ENCODE data around the gene FBLN2. TPM values are rescaled to one million over a fixed set of nuclear protein-coding genes. Genes with fewer than 3 reads are reported as not detected.

FBLN2 gene
- total and polyA plus RNA-seq, 8 donors: 27.5 to 96.6 (median 40.6) TPM

DNA sequence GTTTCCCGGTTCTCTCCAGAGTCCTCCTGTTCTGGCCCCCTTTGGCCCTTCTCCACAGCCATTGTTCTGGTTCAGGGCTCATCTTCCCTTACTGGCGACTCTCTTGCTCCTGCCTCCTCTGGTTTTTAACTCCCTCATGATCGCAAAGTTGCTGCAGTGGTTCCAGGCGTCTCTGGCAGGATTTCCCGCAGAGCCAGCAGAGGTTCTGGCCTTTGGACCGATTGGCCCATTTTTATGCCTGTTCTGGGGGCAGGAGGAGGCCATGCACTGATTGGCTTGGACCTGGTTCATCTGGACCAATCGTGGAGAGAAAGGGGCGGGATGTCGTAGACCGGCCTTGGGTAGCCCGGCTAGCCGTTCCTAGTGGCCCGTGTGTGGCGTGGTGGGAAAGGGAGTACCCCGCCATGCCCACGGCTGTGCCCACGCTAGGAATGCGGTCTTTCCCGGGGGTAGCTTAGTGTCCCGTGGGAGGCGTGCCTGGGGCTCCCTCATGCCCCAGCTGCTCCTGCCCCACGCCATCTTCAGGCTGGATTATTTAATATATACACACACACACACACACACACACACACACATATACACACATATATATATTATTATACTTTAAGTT is 113.4 kb downstream of the FBLN2 start:
- ATAC-seq: no peak
- no peak overlapping the region for H3K27ac ChIP-seq
- H3K4me1 ChIP-seq: no peaks in the 10 kb centered on the region
- peaks cover 0 to 33% of the 10 kb centered on the region in 2 donors for H3K27me3 ChIP-seq
- H3K9me3 ChIP-seq: no peaks in the 10 kb centered on the region
- intact Hi-C loops (cut with DNase I): no loop called here
- no peaks in the 10 kb centered on the region for H3K36me3 ChIP-seq
- no peak for DNase-seq
- no peak overlapping the region for H3K4me3 ChIP-seq
- TF ChIP-seq, protein P1, sequence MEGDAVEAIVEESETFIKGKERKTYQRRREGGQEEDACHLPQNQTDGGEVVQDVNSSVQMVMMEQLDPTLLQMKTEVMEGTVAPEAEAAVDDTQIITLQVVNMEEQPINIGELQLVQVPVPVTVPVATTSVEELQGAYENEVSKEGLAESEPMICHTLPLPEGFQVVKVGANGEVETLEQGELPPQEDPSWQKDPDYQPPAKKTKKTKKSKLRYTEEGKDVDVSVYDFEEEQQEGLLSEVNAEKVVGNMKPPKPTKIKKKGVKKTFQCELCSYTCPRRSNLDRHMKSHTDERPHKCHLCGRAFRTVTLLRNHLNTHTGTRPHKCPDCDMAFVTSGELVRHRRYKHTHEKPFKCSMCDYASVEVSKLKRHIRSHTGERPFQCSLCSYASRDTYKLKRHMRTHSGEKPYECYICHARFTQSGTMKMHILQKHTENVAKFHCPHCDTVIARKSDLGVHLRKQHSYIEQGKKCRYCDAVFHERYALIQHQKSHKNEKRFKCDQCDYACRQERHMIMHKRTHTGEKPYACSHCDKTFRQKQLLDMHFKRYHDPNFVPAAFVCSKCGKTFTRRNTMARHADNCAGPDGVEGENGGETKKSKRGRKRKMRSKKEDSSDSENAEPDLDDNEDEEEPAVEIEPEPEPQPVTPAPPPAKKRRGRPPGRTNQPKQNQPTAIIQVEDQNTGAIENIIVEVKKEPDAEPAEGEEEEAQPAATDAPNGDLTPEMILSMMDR (IDR thresholded peaks at IDR 0.05): no peak

DNA sequence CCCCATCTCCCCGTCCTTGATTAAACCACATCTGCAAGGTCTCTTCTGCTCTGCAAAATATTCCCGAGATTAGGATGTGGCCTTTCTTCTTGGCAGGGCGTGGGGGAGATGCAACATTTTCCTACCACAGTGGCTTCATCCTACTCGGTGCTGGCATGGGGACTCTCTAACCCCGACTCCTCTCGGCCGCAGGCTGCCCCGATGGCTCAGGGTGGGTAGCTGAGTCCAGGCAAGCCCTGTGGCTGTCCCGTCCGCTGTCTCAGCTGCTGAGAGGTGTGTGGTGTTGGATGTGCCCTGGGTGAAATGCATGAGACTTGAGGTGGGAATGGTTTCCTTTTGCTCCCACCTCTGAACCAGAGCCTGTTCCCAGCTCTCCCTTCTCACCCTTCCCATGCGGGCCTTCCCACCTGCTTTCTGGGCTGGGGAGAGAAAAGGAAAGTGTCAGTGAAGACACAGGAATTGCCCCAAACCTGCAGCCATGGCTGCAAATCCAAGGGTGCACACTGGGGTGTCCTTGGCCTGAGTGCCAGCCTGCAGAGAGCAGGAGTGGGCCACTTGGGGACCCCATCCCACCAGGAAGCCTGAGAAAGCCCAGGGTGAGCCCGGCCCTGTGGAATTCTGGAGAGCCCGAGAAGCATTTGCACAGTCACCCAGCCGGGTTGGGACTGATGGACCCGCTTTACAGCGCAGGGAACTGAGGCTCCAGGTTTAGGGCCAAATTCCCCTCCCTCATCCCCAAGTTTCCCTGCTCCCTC is 115.0 kb downstream of the FBLN2 start:
- H3K27me3 ChIP-seq: peaks cover 0 to 33% of the 10 kb centered on the region in 2 donors
- no peaks in the 10 kb centered on the region for H3K36me3 ChIP-seq
- TF ChIP-seq, protein P1 (IDR thresholded peaks at IDR 0.05): no peak
- H3K9me3 ChIP-seq: no peaks in the 10 kb centered on the region
- H3K4me1 ChIP-seq: no peaks in the 10 kb centered on the region
- H3K27ac ChIP-seq: no peak overlapping the region
- no peak for DNase-seq
- H3K4me3 ChIP-seq: no peak overlapping the region
- ATAC-seq: no peak
- intact Hi-C loops (cut with DNase I): no loop called here

DNA sequence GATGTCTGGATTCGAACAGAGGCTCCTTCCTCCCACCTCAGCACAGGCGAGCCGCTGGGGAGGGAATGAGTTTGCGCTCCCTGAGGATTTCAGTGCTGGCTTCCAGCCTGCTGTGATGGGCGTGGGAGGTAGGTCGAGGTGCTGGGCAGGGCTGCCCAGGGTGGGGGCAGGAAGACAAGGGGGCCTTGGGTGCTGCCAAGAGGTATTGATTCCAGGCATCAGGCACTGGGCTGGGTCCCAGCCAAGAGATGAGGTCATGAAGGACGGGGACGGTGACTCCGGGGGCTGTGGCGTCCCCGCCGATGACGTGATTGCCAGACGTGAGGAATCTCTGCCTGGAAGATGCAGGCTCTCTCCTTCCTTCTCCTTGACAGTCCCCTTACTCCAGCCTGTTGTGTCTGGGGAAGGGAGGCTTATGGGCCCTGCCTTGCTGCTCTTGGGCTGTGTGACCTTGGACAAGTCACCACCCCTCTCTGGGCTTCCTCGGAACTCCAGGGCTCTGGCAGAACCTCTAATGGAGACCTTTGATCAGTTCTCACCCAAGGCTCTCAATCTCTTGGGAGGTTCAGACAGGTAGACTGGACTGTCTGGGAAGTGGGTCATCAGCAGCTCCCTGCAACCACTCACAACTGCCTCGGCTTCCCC is 116.8 kb downstream of the FBLN2 start:
- no peak overlapping the region for H3K27ac ChIP-seq

DNA sequence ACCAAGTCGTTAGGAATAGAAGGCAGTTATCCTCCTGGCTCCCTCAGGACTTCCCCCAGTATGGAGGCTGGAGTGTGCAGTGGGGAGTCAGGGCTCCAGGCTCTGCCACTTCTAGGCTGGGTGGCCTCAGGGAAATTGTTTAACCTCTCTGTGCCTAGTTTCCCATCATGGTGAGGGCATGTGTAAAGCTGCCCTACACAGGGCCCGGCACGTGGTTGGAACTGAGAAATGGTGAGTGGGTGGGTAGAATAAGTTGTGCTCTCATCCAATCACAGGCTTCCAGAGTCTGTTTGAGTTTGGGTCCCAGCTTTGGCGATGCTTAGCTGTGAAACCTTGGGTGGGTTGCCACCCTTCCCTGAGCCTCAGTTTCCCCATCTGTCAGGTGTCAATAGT is 117.3 kb downstream of the FBLN2 start:
- ATAC-seq: no peak
- Histone ChIP-seq H3K27me3 (peaks cover 0 to 51% of the 10 kb centered on the region in 2 donors), H3K4me1 (no peaks in the 10 kb centered on the region), H3K36me3 (no peaks in the 10 kb centered on the region), H3K9me3 (no peaks in the 10 kb centered on the region), H3K27ac (no peak overlapping the region), H3K4me3 (no peak overlapping the region)
- DNase-seq: no peak
- TF ChIP-seq, protein P1 (IDR thresholded peaks at IDR 0.05): no peak
- intact Hi-C loops (cut with DNase I): no loop called here

More for the DNA sequence above, 116.8 kb downstream of the FBLN2 start:
- intact Hi-C loops (cut with DNase I): no loop called here
- Histone ChIP-seq H3K27me3 (peaks cover 0 to 46% of the 10 kb centered on the region in 2 donors), H3K36me3 (no peaks in the 10 kb centered on the region), H3K9me3 (no peaks in the 10 kb centered on the region), H3K4me3 (no peak overlapping the region), H3K4me1 (no peaks in the 10 kb centered on the region)
- no peak for DNase-seq
- TF ChIP-seq, protein P1 (IDR thresholded peaks at IDR 0.05): no peak
- no peak for ATAC-seq

Measured in left lung (tissue), 10 donors.